ENCODE data around the gene CYTIP. TPM values are rescaled to one million over a fixed set of nuclear protein-coding genes. Genes with fewer than 3 reads are reported as not detected.

Gene CYTIP
- total and polyA plus RNA-seq, 2 of the 4 experiments (the other 2 are of a cell fraction), result not detected

GRCh38 chr2:157477919-157478318, 34.0 kb upstream of the CYTIP start (continued):
- no peak for TF ChIP-seq ELK1 (IDR thresholded peaks at IDR 0.05; ENCODE audit: borderline replicate concordance, low read depth, low read length)
- TF ChIP-seq POLR2A (IDR thresholded peaks at IDR 0.05; ENCODE audit: low read depth, low read length), result no peak

GRCh38 chr2:157476953-157477709, 33.2 kb upstream of the CYTIP start:
- ATAC-seq (ENCODE audit: low read depth), result no peak
- CTCF ChIA-PET, result interaction anchor here (0.6 kb wide), 1 partner anchor 15 kb away, joined by 3 read pairs; no protein-coding TSS in a partner anchor
- no peaks in the 10 kb centered on the region for H3K9me1 ChIP-seq (ENCODE audit: insufficient read depth, low read length)

More at GRCh38 chr2:157476953-157477709, 33.2 kb upstream of the CYTIP start:
- H2AK9ac ChIP-seq (replicated peaks; ENCODE audit: low read depth, low read length, poor library complexity), result no peak overlapping the region
- H3K4me2 ChIP-seq (ENCODE audit: low read depth, low read length), result no peak overlapping the region
- no peak overlapping the region for H3K23ac ChIP-seq (ENCODE audit: low read depth, low read length)
- peak; percentile 8 for DNase-seq
- H4K8ac ChIP-seq (ENCODE audit: low read depth in 2 of 2, low read length in 2 of 2), result no peak overlapping the region
- no peak overlapping the region for H2AFZ ChIP-seq (replicated peaks; ENCODE audit: low read length, poor library complexity)
- H2AK5ac ChIP-seq (ENCODE audit: low read depth, low read length), result no peak overlapping the region
- no peak overlapping the region for H3K4ac ChIP-seq (ENCODE audit: low read depth, low read length)
- no peak overlapping the region for H4K91ac ChIP-seq (ENCODE audit: insufficient read depth, low read depth, low read length)
- no peaks in the 10 kb centered on the region for H3K4me1 ChIP-seq (ENCODE audit: control insufficient read depth, insufficient read depth, low read length)
- no peak overlapping the region for H2BK15ac ChIP-seq (ENCODE audit: low read depth, low read length)
- H3K14ac ChIP-seq (replicated peaks; ENCODE audit: low read depth, low read length), result no peak overlapping the region
- H3K56ac ChIP-seq (ENCODE audit: extremely low read depth, insufficient read depth, low read length), result no peak overlapping the region
- H3K4me3 ChIP-seq (ENCODE audit: insufficient read depth, low read depth, low read length), result no peak overlapping the region
- H4K20me1 ChIP-seq (ENCODE audit: insufficient read depth, low read length), result no peaks in the 10 kb centered on the region
- no peak overlapping the region for H2BK20ac ChIP-seq (ENCODE audit: low read depth, low read length)
- H2BK5ac ChIP-seq (ENCODE audit: low read depth, low read length, poor library complexity, severe bottlenecking), result no peak overlapping the region
- POLR2A ChIA-PET (ENCODE audit: unreplicated experiment), result no interaction called here
- dilution Hi-C loops (cut with HindIII; ENCODE audit: low sequenced_read_pairs, unreplicated experiment), result no loop called here
- H3K9ac ChIP-seq (ENCODE audit: low read depth, low read length), result no peak overlapping the region
- H4K5ac ChIP-seq (ENCODE audit: low read depth, low read length), result no peak overlapping the region
- H3K27me3 ChIP-seq (ENCODE audit: control insufficient read depth, insufficient read depth, low read length), result no peaks in the 10 kb centered on the region
- H3K27ac ChIP-seq (ENCODE audit: insufficient read depth, low read length), result no peak overlapping the region
- H3K79me1 ChIP-seq (ENCODE audit: low read depth in 1 of 2, low read length in 2 of 2), result no peaks in the 10 kb centered on the region
- no peaks in the 10 kb centered on the region for H3K9me3 ChIP-seq (ENCODE audit: control insufficient read depth, insufficient read depth, low read length)
- in situ Hi-C loops (cut with MboI; ENCODE audit: low sequenced_read_pairs), result loop anchor here (25.0 kb wide), 1 partner anchor 285 kb away; no protein-coding TSS in a partner anchor
- BruUV-seq (replicated peaks), result no TSS peak
- no peak overlapping the region for H3K18ac ChIP-seq (ENCODE audit: low read depth, low read length)
- intact Hi-C loops (cut with micrococcal nuclease), result no loop called here
- TF ChIP-seq SMC3 (IDR thresholded peaks at IDR 0.05; ENCODE audit: low read depth, low read length) (no peak), RAD21 (IDR thresholded peaks at IDR 0.05; ENCODE audit: low read length) (no peak), CHD1 (IDR thresholded peaks at IDR 0.05; ENCODE audit: low read depth, low read length) (no peak), CEBPB (IDR thresholded peaks at IDR 0.05; ENCODE audit: low read depth, low read length) (peak; percentile 56), RFX5 (IDR thresholded peaks at IDR 0.05; ENCODE audit: low read depth, low read length) (no peak), MAZ (IDR thresholded peaks at IDR 0.05; ENCODE audit: borderline replicate concordance, low read depth, low read length) (no peak), BHLHE40 (IDR thresholded peaks at IDR 0.05; ENCODE audit: low read depth, low read length) (no peak)
- no peak overlapping the region for H2BK120ac ChIP-seq (ENCODE audit: low read depth, low read length)
- no peaks in the 10 kb centered on the region for H3K36me3 ChIP-seq (ENCODE audit: control insufficient read depth, insufficient read depth, low read length)
